ENCODE measurements around the gene MIGA2.
"Not testable (repeated sequence)": the region's sequence is repeated elsewhere in the genome, so short reads cannot be mapped to it uniquely, and the experiment has no call there.

MIGA2 gene

GRCh38 chr9:129103595-129103965 lies 67.2 kb downstream of the MIGA2 start:
- no peak for DNase-seq

GRCh38 chr9:129104051-129104450 lies 67.6 kb downstream of the MIGA2 start:
- DNase-seq, result no peak

GRCh38 chr9:129105857-129106694 lies 69.7 kb downstream of the MIGA2 start:
- no peak for DNase-seq

GRCh38 chr9:129107651-129108050 lies 71.2 kb downstream of the MIGA2 start:
- no peak for DNase-seq

- no peak for DNase-seq
Measured at GRCh38 chr9:129108083-129108804, 71.8 kb downstream of the MIGA2 start.

- DNase-seq, result no peak
Measured at GRCh38 chr9:129108805-129109536, 72.5 kb downstream of the MIGA2 start.

GRCh38 chr9:129109537-129109903 lies 73.1 kb downstream of the MIGA2 start:
- no peak for DNase-seq

- no peak for DNase-seq
Measured at GRCh38 chr9:129109952-129110739, 73.7 kb downstream of the MIGA2 start.

- peak; percentile 93 for DNase-seq
Measured at GRCh38 chr9:129110740-129111527, 74.5 kb downstream of the MIGA2 start, which contains the start of the genes CRAT and PTPA. Gene CRAT, minus strand, starts transcription at chr9:129110793. Its CDS starts 284 bp downstream, at chr9:129110509. Gene PTPA, plus strand, starts transcription at chr9:129111415. Its CDS starts 186 bp downstream, at chr9:129111601.

GRCh38 chr9:129111528-129112151 lies 75.2 kb downstream of the MIGA2 start:
- peak; percentile 51 for DNase-seq

GRCh38 chr9:129112526-129112925 lies 76.1 kb downstream of the MIGA2 start:
- not testable (repeated sequence) for DNase-seq

GRCh38 chr9:129113645-129114304 lies 77.3 kb downstream of the MIGA2 start:
- DNase-seq, result peak; percentile 60

GRCh38 chr9:129118799-129119198 lies 82.4 kb downstream of the MIGA2 start:
- no peak for DNase-seq

- no peak for DNase-seq
Measured at GRCh38 chr9:129121483-129121882, 85.1 kb downstream of the MIGA2 start.
